Cerebellar nuclear complex (tissue), 1 donor: Measurements from ENCODE around the gene TRAF3IP1.
"Not testable (repeated sequence)": the region's sequence is repeated elsewhere in the genome, so short reads cannot be mapped to it uniquely, and the experiment has no call there.

ENCODE experiments used
- DNase-seq, 2 experiments: peaks; one replicate each; lab custom pipeline; 2025; lab: John Stamatoyannopoulos, UW

TRAF3IP1 gene

DNA sequence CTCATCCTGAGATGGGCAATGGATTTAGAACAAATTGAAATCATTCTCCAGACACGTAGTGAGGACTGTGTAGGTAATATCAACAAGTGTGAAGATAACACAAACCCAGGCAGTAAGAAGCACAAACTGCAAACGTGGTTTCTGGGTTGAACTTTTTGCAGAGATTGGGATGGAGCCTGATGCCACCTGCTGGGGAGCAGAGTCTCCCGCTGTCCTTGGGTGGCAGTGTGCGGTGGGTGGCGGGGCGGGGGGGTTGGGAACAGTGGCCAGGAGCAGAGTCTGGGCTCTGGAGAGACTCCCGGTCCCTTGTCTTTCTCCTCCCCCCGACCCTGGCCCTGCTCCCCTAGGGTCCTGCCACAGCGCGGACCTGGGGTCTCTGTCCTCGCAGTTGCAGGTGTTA, 19.5 kb downstream of the TRAF3IP1 start:
- DNase-seq = no peak

DNA sequence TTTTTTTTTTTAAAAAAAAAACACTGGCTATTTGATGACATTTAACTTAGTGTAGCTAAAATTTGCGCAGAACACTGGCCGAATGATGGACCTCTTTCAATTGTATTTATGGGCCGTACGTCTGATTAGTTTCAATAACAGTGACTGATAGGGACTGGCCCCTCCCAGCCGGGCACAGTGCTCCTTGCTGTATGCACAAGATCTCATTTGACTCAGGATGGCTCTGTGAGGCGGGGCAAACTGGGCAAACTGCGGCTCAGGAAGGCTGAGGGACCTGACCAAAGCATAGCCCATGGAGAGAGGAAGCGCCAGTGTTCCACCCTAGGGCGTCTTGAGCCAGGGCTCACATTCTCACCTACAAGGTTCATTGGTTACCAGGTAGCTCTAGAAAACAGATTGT, 21.2 kb downstream of the TRAF3IP1 start:
- DNase-seq = no peak

DNA sequence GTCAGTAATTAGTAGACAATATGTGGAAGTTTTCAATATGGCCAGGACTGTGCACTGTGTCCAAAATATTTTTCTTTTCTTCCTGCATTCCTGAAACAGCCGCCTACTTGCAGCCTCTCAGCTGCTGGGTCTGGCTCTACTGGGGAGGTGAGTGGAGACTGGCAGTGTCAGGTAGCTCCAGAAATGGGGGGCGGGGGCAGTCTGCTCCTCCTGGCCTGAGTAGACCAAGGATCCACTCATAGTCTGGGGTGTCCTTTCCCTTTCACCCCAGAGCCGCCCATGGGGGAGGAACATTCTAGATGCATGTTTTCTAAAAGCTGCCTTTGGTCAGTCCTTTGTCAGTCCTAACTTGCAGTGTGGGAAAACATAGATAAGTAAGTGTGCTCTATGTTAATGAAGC, 23.7 kb downstream of the TRAF3IP1 start:
- DNase-seq = no peak

DNA sequence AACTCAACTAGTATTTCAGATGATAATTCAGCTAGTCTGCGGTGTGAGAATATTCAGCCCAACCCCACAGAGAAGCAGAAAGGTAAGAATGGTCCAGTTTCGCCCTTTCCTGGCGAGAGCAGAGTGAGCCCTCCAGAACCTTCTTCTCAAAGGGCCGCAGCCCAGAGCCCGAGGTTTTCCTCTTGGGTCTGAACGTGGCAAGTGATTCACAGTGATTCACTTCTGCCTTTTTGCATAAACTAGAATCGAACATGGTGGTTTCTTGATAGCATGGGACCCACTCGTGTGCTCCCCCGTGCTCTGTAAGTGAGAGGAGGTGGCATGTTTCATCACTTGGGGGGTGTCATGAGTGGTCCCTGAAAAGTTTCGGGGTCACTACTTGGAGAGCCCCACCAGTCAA, 24.2 kb downstream of the TRAF3IP1 start:
- no peak for DNase-seq

DNA sequence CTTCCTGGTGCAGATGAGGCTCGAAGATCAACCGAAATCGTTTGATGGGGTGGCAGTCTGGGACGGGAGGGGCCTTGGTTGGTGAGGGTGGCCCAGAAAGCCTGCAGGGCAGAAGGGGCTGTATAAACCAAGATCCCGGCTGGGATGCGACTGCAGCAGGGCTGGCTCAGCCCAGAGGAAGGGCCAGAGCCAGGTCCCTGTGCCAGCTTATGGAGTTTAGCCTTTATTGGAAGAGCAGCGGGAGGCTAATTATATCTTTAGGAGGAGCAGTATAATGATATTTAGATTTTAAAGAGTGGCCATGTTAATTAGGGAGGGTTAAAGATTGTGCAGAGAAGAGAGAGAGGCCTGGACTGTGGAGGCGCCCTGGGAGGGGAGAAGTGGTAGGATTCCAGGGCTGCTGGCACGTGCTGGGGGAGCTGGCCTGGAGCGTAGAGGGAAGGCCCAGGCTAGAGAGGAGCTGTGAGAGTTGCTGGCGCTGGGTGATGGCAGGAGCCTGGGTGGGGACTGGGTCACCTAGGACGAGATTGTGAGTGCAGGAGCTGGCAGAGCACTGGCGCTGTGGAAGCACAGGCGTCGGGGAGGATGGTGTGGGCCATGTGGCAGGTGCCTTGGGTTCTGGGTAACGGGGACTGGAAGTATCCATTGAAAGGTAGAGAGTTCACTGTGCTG, 25.1 kb downstream of the TRAF3IP1 start:
- no peak for DNase-seq

DNA sequence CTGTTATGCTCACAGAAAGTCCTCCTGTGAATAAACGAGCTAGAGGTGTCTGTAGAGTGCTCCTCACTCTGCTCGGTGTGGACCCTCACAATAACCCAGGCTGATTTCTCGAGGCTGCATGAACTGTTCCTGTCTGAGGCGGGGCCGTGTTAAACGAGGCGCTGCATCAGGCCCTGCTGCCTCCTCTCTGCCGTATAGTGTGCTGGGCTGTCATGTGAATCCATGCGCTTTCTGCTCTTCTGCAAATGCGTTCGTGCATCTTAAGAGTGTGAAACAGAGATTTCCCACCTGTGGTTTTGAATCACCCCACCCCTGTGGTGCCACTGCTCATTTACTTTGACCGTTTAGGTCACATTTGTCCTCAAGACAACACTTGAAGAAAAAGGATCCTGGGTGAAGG, 26.2 kb downstream of the TRAF3IP1 start:
- DNase-seq = no peak

DNA sequence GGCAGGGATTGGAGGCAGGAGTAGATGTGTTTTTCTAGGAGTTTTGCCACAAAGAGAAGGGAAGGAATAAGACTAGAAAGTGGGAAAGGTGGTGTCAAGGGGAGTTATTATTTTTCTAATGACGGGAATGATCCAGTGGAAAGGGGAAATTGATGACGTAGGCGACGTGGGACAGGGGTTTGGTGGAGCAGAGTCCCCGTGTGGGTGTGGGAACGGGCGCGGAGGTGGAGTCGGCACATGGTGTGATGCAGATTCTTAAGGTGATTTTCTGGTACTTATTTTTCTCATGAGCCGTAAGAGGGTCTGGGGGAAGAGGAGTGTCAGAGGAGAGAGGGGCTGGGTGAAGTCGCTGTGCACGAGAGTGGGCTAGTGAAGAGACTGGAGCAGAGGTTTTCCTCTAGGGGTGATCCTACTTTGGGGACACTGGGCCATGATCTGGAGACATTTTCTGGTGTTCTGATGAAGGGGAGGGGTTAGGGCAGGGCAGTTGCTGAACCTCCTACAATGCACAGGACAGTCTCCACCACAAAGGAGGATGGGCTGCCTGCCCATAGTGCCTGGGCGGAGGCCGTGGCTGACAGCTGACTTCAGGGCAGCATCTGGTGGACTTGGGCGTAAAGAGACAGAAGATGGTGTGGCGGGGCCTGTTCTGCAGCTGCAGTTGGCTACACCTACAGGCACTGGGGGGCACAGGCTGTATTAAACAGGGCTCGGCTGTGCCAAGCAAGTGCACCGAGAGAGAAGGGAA, 30.0 kb downstream of the TRAF3IP1 start:
- DNase-seq = no peak

DNA sequence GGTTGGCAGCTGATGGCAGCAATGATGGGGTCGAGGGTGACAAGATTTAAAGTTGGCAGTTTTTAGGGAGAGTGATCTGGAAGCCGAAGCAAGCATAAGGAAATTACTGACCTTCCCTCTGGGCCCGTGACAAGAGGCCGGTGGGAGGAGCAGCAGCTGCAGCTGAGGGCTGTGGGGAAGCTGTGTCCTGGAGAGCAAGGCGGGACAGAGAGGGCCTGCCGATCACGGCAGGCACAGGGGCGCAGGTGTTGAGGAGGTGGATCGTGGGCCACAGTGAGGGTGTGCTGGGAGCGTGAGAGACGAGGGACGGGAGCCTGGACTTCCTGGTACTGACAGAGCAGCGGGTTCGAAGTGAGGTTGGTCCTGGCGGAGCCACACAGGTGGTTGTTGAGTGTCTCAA, 31.0 kb downstream of the TRAF3IP1 start:
- DNase-seq = no peak

DNA sequence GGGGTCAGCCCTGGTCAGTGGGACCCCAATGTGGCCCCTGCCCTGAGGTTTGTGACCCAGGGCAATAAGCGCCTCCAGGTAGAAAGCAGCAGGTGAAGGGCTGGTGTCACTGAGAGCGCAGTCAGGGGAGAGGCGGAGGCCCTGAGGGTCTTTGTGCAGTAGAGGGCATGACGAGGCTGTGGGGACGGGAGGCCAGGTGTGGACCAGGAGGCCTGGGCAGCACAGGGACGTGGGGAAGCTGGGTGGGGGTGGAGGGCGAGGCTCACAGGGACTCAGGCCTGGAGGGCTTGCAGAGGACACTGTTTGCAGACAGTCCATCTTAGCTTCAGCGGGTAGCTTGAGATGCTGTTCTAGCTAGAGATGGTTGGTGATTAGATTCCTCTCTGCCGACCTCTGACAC, 32.0 kb downstream of the TRAF3IP1 start:
- no peak for DNase-seq

DNA sequence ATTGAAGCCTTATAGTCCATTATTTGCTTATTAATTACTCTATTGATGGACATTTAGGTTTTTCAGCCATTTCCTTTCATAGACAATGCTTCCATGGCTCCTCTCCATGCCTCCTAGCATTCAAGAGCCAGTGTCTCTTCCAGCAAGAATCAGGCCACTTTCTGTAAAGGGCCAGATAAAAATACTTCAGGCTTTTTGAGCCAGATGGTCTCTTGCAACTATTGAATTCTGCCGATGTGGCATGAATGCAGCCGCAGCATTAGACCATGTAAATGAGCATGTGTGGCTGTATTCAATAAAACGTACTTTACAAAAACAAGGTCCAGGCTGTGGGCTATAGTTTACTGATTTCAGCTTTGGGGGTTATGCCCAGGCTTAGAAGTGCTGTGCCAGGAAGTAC, 38.5 kb downstream of the TRAF3IP1 start:
- no peak for DNase-seq

DNA sequence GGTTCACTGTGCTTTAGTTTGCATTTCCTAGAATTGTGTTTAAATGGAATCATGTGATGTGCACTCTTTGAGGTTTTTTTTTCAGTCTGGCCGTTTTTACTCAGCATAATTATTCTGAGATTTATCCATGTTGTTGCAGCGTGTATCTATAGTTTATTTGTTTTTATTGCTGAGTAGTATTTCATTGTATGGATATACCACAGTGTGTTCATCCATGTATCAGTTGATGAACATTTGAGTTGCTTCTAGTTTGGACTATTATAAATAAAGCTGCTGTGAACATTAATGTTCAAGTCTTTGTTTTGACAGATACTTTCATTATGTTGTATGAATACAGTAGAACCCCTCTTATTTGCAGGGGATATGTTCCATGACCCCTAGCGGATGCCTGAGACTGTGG, 39.1 kb downstream of the TRAF3IP1 start:
- no peak for DNase-seq

DNA sequence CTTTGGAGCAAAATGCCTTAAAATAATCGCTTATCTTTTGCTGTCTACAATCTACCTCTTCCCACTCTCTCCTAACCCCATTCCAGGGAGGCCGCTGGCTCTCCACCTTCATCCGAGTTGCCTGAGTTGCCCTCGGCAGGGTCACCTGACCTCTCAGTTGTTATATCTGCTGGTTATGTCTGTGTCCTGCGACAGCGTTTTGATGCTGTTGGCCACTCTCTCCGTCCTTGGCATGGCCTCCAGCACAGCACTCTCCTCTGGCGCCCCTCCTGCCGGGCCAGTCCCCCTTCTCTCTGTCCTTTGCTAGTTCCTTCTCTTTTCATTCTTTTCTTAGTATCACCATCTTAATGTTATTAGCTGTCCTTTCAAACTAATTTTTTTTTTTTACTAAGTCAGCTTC, 41.6 kb downstream of the TRAF3IP1 start:
- no peak for DNase-seq

DNA sequence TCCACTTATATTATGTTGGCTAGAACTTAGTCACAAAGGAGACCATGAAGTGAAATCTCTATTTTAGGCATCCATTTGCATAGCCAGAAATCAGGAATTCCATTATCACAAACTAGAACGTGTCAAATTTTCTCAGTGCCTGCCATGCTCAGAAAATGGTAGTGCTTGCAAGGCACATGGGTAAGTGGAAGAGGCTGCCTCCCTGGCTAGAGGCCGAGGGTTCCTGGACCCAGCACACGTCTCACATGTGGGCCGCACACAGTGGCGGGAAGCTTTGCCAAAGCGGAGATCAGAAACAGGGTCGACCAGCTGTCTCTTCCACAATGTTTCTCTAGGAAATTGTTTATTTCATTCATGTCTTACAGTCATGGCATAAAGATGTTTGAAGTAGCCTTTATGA, 42.3 kb downstream of the TRAF3IP1 start:
- DNase-seq = no peak

DNA sequence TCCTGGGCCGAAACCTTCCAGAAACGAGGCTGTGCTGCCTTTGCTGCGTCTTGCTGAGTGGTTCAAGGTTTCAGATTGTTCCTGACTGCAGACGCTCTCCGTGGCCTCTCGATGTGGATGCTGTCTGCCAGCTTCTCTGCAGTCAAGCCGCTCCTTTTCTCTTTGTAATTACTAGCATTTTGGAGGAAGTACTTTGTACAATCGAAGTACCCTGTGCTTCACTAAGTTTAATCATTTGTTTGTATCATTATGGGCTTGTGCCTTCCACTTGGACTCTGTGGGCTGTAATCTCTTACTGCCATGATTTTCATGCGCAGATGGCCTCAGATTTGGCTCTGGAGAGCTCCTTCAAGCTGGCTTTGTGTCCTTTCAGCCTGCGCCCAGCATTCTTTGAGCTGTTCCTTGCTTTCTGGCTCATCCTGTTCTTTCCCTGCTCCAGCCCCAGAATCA, 49.3 kb downstream of the TRAF3IP1 start:
- no peak for DNase-seq

DNA sequence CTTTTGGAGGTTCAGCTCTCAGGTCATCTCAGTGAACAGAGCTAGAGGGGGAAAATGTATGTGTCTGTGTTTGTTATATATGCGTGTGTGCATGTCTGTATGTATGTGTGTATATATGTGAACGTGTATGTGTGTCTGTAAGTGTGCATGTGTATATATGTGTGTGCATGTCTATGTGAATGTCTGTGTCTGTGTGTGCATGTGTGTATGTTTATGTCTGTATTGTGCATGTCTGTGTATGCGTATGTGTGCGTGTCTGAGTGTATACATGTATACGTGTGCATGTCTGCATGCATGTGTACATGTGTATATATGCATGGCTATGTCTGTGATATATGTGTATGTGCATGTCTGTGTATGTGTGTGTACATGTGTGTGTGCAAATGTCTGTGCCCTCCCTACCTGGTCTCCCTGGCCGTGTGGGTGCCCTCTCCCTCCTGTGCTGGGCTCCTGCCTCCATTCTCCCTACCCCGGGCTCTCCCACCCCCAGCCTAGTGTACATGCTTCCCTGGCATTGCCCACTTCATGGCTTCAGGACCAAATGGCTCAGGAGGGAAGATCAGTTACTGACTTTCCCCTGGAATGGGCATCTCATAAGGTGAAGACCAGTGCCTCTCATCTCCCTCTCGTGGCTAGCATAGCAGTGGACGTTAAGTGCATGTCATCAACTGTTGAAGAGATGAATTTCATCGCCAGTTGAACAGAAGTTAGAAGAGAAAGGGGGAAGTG, 49.9 kb downstream of the TRAF3IP1 start:
- DNase-seq = no peak

DNA sequence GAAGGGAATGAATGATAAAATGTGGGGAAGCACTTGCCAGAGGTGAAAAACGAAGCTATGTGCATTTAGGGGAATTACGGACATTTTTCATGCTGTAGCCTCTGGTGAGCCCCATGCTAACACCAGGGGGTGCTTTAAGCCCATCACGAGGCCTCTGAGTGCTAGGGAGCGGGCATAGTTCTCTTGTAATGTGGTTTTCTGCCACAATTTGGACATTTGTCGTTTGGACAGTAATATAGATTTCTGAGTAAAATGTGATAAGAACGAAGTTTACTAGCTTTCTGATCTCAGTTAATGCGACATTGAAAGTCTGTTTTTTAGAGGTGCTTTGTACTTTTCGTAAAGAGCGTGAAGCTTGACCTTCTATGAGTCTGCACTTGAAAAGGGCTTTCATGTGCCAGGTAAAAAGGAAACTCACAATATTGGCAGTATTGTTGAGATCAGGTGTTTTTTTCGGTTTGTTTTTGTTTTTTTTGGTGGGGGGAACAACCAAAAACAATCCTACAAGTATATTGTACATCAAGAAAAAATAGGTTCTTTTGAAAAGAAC, 50.6 kb downstream of the TRAF3IP1 start:
- DNase-seq = no peak

DNA sequence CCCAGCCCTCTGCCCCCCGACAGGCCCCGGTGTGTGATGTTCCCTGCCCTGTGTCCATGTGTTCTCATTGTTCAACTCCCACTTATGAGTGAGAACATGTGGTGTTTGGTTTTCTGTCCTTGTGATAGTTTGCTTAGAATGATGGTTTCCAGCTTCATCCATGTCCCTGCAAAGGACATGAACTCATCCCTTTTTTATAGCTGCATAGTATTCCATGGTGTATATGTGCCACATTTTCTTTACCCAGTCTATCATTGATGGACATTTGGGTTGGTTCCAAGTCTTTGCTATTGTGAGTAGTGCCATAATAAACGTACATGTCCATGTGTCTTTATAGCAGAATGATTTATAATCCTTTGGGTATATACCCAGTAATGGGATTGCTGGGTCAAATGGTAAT, 52.0 kb downstream of the TRAF3IP1 start:
- DNase-seq = not testable (repeated sequence)

DNA sequence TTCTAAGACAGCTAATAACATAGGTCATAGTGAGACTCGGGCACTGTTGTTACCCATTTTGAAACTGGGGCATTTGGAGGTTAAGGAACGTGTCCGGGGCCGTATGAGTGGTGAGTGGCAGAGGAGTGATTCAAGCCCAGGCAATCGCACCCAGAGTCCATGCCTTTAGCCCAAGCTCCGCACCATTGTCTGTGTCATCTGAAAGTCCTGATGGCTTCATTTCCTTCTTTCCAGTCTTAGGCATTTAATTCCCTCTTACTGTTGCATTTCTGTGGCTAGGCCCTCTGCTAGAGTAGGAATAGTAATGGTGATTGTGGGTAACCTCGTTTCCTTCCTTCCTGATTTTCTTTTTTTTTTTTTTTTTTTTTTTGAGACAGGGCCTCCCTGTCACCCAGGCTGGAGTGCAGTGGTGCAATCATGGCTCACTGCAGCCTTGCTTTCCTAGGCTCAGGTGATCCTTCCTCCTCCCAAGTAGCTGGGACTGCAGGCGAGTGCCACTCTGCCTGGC, 56.6 kb downstream of the TRAF3IP1 start:
- DNase-seq = no peak

DNA sequence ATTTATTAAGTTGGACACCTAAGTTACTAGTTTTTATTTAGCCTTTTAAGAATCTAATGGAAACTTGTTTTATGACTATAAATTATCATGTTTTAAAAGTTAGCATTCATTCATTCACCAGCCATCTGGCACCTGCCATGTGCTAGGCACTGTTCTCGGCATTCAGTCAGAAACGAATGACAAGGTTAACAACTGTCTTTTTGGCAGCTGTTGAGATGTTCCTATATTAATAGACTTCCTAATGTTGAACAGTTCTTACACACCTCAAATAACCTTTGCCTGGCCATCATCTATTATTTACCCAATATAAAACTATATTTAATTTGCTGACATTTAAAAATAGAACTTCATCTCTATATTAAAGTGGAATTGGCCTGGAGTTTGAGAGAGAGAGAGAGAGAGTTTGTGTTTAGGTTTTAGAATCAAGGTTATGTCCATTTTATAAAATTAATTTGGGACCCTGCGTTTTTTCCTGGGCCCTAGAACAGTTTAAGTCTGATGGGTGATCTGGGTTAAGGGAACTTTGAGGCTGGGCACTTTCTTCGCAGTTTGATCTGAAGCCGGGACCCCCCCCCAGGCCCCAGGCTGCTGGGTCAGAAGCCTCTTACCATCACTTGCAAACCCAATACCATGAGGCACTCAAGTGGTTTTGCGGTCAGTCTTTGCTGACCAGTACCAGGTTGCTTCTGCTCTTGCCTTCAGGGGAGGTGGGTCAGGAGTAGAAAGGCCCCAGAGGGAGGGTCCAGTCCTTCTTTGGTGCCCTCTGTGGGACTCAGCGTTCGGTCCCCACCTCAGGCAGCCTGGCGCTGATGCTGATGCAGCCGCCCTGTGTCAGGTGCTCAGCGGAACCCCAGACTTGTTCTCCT, 58.1 kb downstream of the TRAF3IP1 start:
- no peak for DNase-seq

DNA sequence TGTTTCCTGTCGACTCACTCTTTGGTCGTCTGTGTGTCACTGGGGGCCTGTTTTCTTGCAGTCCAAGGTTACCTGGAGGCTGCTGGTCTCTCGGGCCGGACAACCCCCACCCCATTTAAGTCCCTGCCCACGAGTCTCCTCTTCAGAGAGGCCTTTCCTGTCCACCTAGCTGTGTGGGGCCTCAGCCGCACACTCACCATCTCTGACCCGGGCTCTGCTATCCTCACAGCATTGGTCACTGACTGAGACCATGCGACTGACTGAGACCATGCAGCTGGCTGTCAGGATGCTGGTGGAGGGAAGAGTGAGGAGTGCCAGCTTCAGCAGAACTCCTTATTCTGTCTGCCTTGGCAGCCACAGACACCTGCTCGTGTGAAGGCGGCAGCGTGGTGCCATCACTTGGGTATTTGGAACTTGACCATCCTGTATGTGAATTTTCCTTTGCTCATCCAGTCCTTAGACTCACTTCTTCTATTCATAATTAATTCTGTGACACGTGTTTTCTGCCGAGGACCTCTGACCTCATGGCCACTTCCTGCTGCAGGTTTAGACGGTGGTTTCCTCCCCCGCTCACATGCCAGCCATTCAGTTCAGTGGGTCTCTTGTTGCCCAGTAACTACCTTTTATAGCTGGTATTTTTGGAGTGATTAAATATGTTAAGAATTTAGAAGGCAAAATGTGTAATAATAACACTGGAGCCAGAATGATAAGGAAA, 58.9 kb downstream of the TRAF3IP1 start:
- no peak for DNase-seq

DNA sequence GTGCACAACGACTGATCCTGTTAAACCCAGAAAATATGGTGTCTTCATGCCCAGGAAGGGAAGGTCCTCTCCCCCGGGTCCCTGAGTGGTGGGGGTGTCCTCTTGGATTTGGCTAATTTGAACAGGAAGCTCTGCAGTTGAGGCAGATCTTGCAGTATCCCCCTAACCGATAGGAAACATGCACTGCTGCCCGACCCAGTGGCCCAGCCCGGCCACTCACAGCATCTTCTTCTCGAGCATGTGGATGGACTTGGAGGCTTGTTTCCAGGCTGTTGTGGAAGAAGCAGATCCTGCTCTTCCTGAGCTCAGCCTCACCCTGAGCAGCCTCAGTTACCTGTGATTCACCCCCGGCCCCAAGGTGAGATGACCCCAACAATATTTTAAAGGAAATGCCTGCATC, 60.0 kb downstream of the TRAF3IP1 start:
- DNase-seq = no peak
